Fibroblast of lung (primary cell): ENCODE data around the gene AQR. TPM values are rescaled to one million over a fixed set of nuclear protein-coding genes. Genes with fewer than 3 reads are reported as not detected.

Experiments used
- polyA plus RNA-seq, 2 donors: library from polyadenylated mRNA; depleted of rRNA in 1 of 2; stranded (reverse) in 1 of 2; unstranded in 1 of 2; fragments of >200 nt; gene quantifications; 2 replicates each; pipeline ENCODE4 v1.2.1, GENCODE V29; 2011 to 2012; ENCODE audit warnings: missing spikeins in 1 of 2
- total RNA-seq: library from RNA; depleted of rRNA; stranded (reverse); fragments of >200 nt; gene quantifications from 2 replicates; pipeline ENCODE4 v1.2.1, GENCODE V29; 2014

AQR gene
- total and polyA plus RNA-seq, 2 donors (not counting 1 experiment from before 2014, with no cell fraction given) = 19.7 to 33.0 TPM

Other genes starting within 250 kb of the AQR start
- gene GJD2, start 214.7 kb downstream of the AQR start, total RNA-seq = not detected in 2 replicates
- gene GJD2, start 214.7 kb downstream of the AQR start, polyA plus RNA-seq = not detected in 2 replicates
- 0.33 TPM in 1 of 2 replicates, not detected in the other for gene ACTC1, start 174.2 kb downstream of the AQR start, total RNA-seq
- 0.36 and 0.68 TPM in 2 replicates for gene ACTC1, start 174.2 kb downstream of the AQR start, polyA plus RNA-seq
- 43.4 and 44.6 TPM in 2 replicates for gene ZNF770, start 18.5 kb upstream of the AQR start, total RNA-seq
- gene ZNF770, start 18.5 kb upstream of the AQR start, polyA plus RNA-seq = 20.3 and 27.9 TPM in 2 replicates
- not detected in 2 replicates for gene NANOGP8, start 115.6 kb upstream of the AQR start, total RNA-seq
- not detected in 2 replicates for gene NANOGP8, start 115.6 kb upstream of the AQR start, polyA plus RNA-seq